GM21447 (cell line): Measurements from ENCODE around the gene SMAP2.

Experiments
- ATAC-seq: cut with Tn5 transposase; IDR thresholded peaks from one replicate; pipeline ENCODE4 v1.9.1; 2021; ENCODE audit not compliant: unreplicated experiment

The SMAP2 gene

DNA sequence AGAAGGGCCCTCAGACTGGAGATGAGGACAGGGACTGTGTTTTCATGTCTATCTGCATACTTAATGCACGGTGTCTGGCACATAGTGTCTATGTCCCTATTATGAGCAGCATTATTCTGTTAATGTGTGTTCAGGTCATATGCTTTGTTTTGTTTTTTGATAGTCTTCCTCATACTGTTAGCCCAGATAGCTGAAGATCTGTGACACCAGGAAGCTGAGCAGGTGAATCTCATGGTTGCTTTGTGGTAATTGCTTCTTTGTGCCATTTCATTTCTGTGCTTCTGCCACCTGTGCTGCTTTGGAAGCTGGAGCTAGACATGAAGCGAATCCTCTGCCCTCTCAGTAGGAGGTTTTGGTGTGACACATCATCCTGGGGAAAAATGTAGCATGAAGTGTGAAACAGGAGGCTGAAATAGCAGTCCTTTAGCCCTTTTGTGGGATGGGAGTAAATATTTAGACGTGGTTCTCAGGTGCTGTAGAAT is 15.8 kb downstream of the SMAP2 start:
- ATAC-seq = no peak

DNA sequence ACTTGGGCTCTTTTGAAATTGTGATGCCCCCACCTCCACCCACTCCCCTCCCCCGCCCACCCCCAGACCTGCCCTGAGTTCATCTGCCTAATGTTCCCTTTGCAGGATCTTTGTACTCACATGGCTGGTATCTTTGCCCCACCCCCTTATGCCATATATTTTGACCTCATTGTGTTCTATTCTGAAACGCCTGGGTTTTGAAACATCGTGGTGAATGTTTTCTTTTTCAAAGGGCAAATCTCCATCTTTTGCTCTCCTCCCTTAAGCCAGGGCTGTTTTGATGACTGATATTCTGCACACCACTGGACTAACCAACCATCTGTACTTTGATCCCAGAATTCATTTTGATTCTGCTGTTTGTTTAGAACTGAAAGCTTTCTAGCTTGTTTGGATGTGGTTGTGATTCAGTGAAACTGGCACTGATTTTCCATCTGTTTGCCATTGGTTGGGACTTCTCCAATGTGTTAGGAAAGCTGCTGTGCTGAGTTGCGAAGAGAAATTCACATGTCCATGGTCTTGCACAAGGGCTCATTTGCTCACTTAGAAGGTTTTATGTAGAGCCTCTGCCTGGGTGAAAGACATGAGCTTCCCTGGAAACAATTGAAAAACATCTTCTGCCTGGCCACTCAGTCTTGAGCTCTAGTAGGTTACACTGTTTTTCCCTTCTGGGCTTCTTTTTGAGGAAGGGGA is 16.5 kb downstream of the SMAP2 start:
- no peak for ATAC-seq

DNA sequence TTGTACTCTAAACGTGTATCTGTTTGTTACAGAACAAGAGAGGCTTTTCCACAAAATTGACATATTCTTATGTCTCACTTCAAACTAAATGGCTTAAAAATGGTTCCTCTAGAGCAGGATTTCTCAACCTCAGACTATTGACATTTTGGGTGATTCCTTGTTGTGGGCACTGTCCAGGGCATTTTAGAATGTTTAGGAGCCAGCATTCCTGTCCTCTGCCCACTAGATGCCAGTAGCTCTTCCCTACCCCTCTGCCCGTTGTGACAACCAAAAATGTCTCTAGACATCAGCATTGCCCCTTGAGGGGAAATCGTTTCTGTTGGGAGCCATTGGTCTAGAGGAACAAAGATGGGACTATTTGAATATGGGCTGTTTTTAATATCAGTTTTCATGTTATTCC is 17.3 kb downstream of the SMAP2 start:
- ATAC-seq = no peak

DNA sequence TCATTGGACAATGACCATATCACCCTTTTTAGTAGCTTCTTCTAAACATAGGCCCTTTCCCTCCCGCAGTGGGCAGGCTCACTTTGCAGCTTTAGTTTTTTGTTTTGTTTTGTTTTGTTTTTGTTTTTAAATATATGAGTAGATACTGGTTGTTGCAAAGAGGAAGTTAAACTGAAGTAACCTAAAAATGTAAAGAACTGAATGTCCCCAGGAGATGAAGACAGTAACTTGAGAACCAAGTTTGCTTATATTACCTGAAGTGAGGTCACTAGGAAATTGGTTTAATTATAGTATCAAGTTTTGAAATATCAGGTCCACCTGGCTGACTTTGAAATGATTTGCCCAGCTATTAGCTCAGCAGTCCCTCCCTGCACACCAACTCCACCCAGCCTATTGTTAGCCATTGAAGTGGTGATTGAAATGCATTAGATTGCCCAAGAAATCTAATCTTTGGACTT is 18.2 kb downstream of the SMAP2 start:
- ATAC-seq = peak; percentile 47

DNA sequence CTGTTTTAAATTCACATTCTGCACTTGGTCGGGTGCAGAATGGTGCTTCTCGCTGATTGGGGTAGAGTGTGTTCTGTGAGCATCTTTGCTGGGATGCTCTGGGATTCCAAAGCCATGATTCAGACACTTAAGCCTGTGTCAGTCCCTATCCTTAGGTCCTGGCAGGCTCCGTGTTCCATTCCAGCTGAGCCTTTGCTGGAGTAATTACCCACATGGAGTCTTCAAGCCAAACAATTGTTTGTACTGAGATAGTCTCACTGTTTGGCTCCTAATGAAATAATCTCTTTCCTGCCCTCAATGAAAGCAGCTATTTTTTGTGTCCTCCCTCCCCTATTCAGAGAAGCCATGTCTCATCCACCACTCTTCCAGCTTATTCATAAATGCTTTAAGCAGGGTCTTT is 18.7 kb downstream of the SMAP2 start:
- no peak for ATAC-seq

DNA sequence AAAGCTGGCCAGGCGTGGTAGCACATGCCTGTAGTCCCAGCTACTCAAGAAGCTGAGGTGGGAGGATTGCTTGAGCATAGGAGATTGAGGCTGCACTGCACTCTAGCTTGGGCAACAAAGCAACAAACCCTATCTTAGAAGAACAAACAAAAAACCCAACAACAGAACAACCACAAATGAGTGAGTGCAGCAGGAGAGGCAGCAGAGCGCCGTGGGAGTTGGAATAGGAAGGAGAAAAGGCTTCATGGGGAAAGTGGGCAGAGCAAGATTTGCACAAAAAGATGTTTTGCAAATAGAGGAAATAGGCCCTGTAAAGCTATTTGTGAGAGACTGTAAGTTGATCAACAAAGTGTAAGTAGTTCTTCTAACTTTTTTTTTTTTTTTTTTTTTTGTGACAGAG is 19.6 kb downstream of the SMAP2 start:
- ATAC-seq = no peak

DNA sequence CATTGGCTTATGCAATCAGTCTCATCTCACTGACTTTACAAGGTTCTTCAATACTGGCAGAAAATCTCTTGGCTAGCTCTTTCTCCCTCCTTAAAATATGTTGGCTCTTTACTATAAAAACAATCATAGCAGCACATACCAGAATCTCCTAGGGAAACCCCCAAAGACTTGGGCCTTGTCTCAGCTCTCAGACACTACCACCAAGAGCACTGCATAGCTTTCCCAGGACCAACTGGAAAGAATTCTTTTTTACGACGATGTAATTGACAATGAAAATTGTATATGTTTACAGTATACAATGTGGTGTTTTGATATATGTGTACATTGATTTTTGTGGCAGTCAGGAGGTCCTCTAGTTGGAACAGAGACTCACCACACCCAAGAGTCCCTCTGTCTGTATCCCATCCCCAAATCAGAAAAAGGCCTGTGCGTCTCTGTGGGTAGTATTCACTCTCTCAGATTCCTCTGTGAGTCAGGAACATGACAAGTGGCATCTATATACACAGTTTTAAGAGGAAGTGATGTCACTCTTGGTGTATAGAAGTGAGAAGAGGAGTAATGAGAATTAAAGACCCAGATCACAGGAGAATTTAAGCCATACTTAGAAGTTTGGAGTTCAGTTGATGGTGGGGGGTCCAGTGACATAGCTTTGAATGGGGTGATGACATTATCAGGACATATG is 21.1 kb downstream of the SMAP2 start:
- no peak for ATAC-seq

DNA sequence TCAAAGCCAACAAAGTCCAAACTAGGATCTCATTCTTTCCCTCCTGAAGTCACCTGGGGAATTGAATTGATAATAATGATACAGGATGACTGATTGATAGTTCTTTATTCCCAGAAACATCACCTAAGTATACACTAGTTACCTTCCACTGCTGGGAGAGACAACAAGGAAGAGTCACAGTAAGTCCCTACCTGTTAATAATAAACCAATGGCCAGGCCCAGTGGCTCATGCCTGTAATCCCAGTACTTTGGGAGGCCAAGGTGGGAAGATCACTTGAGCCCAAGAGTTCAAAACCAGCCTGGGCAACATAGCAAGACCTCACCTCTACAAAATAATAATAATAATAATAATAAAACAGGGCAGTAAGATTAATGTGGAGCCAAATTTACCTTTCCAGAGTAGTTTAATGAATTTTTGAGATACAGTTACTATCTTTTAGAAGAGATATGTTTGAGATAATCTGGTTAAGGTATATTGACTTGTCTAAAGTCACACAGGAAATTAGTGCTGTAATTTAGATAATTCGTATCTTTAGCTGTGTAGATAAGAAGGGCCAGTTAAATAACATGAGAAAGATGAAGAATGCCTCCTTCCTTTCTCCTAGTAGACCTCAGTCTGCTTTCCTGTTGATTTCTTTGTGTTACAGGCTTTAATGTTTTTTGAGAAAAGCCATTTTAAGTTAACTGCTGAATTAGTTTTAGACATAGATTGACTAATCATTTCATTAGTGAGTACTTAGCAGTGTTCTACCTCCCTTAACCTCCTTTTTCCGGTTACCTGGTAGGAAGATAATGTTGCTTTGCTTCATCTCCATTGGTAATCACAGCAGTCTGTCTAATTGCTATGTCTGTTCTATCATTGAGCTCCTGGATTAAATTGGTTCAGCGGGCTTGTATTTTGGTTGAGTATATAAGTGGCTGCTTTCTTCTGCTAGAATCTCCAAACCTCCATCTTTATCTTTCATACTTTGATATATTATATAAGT is 22.0 kb downstream of the SMAP2 start:
- no peak for ATAC-seq

DNA sequence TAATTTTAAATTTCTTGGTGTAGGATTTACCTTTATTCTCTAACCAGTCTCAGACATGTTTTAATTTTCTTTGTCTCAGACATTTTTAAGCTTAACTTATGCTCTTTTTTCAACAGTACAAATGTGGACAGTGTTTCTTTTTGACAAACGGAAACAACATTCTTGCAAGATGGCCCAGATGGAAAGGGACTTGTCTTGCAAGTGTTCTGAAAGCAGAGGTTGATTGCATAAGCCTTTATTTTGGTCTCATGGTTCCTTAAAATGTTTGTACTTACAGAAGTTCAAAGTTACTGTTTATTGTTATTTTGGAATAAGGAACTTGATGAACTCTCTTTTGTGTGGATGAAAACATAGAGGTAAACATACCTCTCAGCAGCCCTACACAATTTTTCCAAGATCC is 22.9 kb downstream of the SMAP2 start:
- ATAC-seq = no peak

DNA sequence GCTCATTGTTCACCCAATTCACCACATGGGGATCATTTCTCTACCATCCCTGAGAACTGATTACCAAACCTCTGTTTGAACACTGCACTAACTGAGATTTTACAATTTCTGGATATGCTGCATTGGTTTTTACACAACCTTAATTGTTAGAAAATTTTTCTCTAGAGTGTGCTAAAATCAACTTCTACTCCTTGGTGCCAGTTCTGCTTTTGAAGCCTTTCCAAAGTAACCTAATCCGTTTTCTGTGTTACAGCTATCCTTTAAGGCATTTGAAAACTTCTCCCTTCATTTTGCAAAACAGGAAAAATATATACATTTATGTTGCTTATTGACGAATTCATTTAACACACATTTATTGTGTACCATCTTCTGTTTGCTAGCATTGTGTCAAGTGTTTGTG is 23.7 kb downstream of the SMAP2 start:
- ATAC-seq = no peak

DNA sequence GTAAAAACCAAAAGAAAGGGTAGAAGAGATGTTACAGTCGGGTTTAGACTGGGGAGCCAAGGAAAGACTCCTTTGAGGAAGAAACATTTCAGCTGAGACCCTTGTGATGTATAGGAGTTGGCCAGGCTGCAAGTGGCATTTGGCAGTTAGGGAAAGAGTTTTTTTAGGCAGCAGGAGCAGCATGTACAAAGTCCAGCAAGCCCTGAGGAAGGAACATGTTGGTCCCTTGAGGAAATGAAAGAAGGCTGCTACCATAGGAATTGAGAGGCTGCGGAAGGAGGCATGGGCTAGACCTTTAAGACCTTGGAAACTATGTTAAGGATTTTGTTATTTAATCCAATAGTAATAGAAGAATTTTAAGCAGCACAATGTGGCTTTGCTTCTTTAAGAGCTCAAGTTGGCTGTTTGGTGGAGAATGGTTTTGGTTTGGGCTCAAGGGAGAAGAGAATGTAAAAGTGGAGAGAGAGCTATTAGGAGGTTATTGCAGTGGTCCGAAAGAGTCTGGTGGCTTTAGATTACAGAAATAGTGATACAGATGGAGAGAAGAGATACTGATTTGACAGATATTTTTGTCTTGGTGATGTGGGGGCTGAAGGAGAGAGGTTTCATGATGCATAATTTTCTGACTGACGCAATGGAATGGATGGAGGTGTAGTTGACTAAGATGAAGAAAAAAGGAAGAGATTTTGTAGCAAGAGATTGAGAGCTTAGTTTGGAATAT is 26.6 kb downstream of the SMAP2 start:
- peak; percentile 65 for ATAC-seq

DNA sequence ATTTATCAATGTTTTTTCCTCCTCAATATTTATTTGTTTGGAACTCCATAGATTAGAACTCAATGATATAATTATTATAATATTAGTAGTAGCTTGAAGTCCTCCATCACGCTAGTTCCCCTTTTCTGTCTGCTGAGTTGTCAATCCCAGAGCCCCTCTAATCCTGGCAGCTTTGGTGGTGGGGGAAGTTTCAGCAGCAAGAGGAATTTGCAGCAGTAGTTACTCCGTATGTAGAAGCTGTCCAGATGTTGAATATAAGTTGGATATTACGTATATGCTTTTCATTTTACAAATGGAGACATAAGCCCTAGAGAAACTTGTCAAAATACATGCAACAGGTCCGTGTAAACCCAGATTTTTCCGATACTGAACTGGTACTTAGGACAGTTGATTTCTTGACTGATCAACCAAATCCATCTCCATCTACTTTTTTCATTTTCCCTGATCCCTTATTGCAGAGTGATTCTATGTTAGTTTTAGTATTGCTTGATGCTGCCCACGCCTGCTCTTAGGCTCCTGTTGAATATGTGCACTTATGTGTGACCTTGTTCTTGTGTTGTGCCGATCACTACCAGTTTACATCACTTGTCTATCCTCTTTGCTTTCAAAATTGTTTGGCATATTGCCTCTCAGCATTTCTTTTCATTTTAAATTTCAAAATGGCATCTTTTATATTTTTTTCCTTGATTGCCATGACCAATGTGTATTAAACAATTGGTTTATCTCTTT is 28.1 kb downstream of the SMAP2 start:
- ATAC-seq = no peak

DNA sequence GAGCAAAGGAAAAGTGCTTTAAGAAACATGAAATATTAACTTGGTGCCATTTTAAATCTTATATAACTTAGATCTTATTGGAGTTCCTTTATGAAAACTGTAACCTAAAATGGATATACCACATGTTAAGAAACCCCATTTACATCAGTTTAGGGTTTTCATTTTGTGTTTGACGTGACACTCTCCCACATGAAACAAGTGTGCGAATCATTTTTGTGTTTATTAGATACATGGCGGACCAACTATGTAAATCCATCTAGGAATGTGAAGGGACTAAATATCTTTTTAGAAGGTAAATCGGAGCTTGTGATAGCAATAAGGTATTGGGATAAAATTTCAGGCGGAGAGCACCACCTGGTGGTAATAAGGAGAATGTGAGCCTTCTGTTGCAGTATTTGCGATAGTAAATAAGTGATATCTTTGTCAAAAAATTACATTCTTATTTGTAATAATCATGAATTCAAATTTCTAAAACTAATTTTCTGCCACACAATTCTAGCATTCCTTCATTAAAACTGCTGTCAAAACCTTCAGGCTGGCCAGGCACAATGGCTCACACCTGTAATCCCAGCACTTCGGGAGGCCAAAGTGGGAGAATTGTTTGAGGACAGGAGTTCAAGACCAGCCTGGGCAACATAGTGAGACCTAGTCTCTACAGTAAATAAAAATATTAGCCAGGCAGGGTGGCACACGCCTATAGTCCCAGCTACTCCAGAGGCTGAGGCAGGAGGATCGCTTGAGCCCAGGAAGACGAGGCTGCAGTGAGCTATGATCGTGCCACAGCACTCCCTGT is 31.3 kb downstream of the SMAP2 start:
- no peak for ATAC-seq

DNA sequence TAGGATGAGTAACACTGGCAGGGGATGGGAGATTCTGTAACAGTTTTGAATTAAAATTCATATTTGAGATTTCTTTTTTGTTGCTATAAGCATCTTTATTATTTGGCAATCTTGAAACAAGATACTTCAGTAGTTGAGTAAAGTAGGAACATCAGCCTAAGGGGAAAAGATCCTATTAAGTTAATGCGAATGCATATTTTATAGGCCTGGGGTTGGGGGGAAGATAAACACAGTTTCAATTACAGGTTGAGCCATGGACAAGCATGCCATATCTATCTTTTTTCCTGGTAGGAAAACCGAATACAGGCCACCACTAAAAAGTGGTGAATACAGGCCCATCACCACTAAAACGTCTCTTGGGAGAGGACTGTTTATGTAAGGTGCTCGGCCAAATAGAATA is 32.3 kb downstream of the SMAP2 start:
- no peak for ATAC-seq

DNA sequence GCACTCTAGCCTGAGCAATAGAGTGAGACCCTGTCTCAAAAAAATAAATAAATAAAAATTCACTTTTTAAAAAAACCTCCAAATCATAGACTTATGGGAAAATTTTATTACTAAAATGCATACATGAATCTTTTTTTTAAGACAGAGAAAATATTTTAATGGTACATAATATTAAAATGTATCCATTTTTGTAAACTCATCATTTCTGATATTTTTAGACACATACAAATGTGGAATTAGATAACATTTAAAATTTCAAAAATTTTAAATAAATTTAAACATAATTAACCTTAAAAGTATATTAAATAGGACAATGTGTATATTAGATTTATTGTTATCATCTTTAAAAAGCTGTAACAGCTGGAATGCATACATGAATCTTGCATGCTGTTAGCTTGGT is 33.9 kb downstream of the SMAP2 start:
- ATAC-seq = no peak

DNA sequence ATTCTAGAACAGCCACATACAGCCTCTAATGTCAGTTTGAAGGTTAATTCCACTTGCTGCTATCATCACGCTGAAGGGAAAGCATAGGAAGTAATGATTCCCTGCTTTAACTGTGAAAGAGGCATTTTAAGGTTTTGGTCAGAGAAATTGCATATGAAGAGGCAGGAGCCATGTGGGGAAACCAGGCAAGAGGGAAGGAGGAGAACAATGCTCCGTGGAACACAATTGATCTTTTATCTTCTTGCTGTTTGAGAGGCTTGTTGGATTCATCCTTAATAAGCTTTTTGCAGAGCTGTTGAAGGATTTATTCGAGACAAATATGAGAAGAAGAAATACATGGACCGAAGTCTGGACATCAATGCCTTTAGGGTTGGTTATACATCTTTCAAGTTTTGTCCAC is 35.9 kb downstream of the SMAP2 start:
- ATAC-seq = no peak

DNA sequence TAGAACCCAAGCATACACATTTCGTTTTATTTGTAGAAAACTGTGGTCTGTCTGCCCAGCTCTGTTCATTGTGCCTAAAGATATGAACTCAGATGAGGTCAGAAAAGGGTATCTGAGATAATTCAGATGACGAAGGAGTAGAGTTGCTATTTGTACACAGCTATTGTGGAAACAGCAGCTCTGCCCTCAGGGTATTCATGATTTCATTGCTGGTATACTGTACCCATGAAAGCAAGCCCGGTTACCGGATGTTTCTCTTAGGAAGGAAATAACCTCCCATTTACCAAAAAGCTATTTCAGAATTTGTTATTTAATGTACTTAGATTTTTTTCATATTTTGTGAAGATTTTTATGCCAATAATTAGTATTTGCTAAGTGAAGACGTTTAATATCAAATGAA is 37.8 kb downstream of the SMAP2 start:
- no peak for ATAC-seq

DNA sequence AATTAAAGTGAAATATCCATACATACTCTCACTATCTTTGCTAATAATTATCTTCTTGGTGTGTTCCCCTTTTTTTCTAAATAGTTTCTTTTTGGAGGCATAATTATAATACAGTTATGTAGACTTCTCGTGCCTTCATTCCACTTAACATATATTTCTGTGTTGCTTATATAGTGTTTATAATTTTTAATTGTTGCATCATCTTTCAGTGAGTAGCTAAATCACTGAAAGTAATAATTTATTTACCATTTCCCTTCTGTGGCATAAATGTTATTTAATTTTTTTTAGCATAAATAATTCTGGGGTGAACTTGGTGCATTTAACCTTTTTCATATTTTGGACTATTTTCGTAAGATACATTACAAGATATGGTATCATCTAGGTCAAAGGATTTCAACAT is 38.3 kb downstream of the SMAP2 start:
- no peak for ATAC-seq

DNA sequence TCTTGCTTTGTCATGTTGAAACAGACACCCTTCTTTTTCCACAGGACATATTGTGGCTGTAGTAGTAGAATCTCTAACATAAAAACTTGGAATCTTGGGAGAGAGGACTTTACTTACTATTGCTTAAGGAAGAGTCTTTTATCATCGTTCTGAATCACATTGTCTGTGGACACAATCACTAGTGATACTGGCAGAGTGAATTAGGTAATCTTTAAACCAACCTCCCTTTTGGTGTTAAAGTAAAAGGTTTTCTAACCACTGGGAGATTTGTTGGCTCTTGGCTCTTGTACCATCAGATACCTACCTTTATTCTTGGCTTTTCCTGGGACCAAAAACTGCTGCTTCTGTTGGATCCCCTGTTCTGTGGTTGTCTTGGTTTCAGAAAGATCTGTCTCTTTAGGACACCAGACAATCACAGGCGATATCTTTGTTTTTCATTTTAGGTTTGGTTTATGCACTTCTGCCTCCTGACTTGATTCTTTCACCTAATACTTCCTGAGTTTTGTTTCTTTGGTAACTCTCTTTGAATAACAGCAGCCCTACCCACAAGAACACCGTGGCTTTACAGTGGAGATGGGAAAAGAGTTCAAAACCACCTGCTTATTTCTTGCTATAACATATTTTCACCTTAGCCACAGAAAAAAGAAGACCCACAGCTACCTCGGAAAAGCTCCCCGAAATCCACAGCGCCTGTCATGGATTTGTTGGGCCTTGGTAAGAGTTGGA is 40.2 kb downstream of the SMAP2 start:
- ATAC-seq = no peak
